Transverse colon (tissue), 4 donors: Measurements from ENCODE around the gene MPO.

Experiments
- CTCF ChIP-seq, 5 experiments: fragments of 200-600 bp in 3 of 5; fragments of 450-650 bp in 2 of 5; sonication (generic) in 3 of 5; IDR thresholded peaks; 1 replicate in 2 of 5; 2 replicates in 3 of 5; pipeline ENCODE4 v1.5.1; 2016 to 2017; ENCODE audit warnings: antibody characterized with exemption in 5 of 5, inconsistent platforms in 3 of 5, mild to moderate bottlenecking in 2 of 5, moderate library complexity in 1 of 5
- EP300 ChIP-seq: sonication (generic); formaldehyde crosslinking; IDR thresholded peaks from one replicate; pipeline ENCODE4 v1.6.1; 2017; ENCODE audit warnings: antibody characterized with exemption, low read depth
- POLR2A ChIP-seq: fragments of 450-650 bp; IDR thresholded peaks from one replicate; pipeline ENCODE4 v1.6.1; 2016; ENCODE audit warnings: antibody characterized with exemption, mild to moderate bottlenecking, moderate library complexity
- POLR2AphosphoS5 ChIP-seq, 3 donors: sonication (generic); formaldehyde crosslinking; IDR thresholded peaks; one replicate each; pipeline ENCODE4 v1.6.1; 2016; ENCODE audit warnings: antibody characterized with exemption in 3 of 3

- no peak for TF ChIP-seq EP300
- no peak for TF ChIP-seq CTCF (IDR thresholded peaks at IDR 0.05)
- TF ChIP-seq POLR2A: no peak
- no peak for TF ChIP-seq POLR2AphosphoS5 (IDR thresholded peaks at IDR 0.05)
Measured at GRCh38 chr17:58316260-58316960, 35.7 kb upstream of the MPO start.
